Liver (tissue), 9 donors: ENCODE results near the gene TMPRSS11A. TPM values are rescaled to one million over a fixed set of nuclear protein-coding genes. Genes with fewer than 3 reads are reported as not detected.

ENCODE experiments used
- DNase-seq: peaks from one replicate; pipeline ENCODE4 v3.0.0-alpha.2; 2017; ENCODE audit warnings: low spot score
- H3K27ac ChIP-seq, 2 donors: one replicate each; pipeline ENCODE4 v1.7.0; 2013; ENCODE audit warnings: inconsistent platforms in 2 of 2, low read length in 2 of 2, control low read depth in 1 of 2, low read depth in 1 of 2, mild to moderate bottlenecking in 1 of 2
- H3K27me3 ChIP-seq, 4 donors: one replicate each; pipeline versions ENCODE4 v1.6.1 to v1.7.0; 2013; ENCODE audit warnings: low read length in 3 of 4, inconsistent platforms in 1 of 4, mild to moderate bottlenecking in 1 of 4, moderate library complexity in 1 of 4; ENCODE audit not compliant: control insufficient read depth in 4 of 4, insufficient read depth in 4 of 4
- H3K36me3 ChIP-seq, 4 donors: one replicate each; pipeline versions ENCODE4 v1.6.1 to v1.7.0; 2013; ENCODE audit warnings: low read length in 3 of 4, mild to moderate bottlenecking in 3 of 4, low read depth in 1 of 4, moderate library complexity in 1 of 4; ENCODE audit not compliant: control insufficient read depth in 4 of 4, insufficient read depth in 3 of 4
- H3K4me1 ChIP-seq, 4 donors: one replicate each; pipeline versions ENCODE4 v1.6.1 to v1.7.0; 2013; ENCODE audit warnings: low read length in 3 of 4, mild to moderate bottlenecking in 3 of 4, moderate library complexity in 1 of 4; ENCODE audit not compliant: control insufficient read depth in 4 of 4, insufficient read depth in 4 of 4
- H3K4me3 ChIP-seq, 3 donors: one replicate each; pipeline versions ENCODE4 v1.6.1 to v1.7.0; 2013; ENCODE audit warnings: low read length in 3 of 3, control low read depth in 1 of 3, low read depth in 1 of 3, mild to moderate bottlenecking in 1 of 3
- H3K9ac ChIP-seq, 2 donors: one replicate each; pipeline ENCODE4 v1.7.0; 2013; ENCODE audit warnings: low read length in 2 of 2, mild to moderate bottlenecking in 2 of 2, moderate library complexity in 2 of 2, control low read depth in 1 of 2, low read depth in 1 of 2
- H3K9me3 ChIP-seq, 4 donors: one replicate each; pipeline versions ENCODE4 v1.6.1 to v1.7.0; 2013; ENCODE audit warnings: low read length in 3 of 4; ENCODE audit not compliant: control insufficient read depth in 4 of 4
- EGR1 ChIP-seq, 2 donors: IDR thresholded peaks; 2 replicates each; pipeline ENCODE4 v1.6.1; 2016 to 2018; ENCODE audit warnings: antibody characterized with exemption in 2 of 2, low read depth in 2 of 2
- FOXA1 ChIP-seq: IDR thresholded peaks from 2 replicates; pipeline ENCODE4 v1.6.1; 2016; ENCODE audit warnings: antibody characterized with exemption
- FOXA2 ChIP-seq: IDR thresholded peaks from 2 replicates; pipeline ENCODE4 v1.6.1; 2016; ENCODE audit warnings: antibody characterized with exemption
- GABPA ChIP-seq, 2 donors: IDR thresholded peaks in 1 of 2; conservative IDR thresholded peaks in 1 of 2; 2 replicates each; pipeline ENCODE4 v1.6.1; 2016; ENCODE audit warnings: antibody characterized with exemption in 2 of 2, mild to moderate bottlenecking in 1 of 2, moderate library complexity in 1 of 2
- NR2F2 ChIP-seq: IDR thresholded peaks from 2 replicates; pipeline ENCODE4 v1.6.1; 2016; ENCODE audit warnings: antibody characterized with exemption
- RAD21 ChIP-seq, 2 donors: IDR thresholded peaks; 2 replicates each; pipeline ENCODE4 v1.6.1; 2016; ENCODE audit warnings: antibody characterized with exemption in 2 of 2, mild to moderate bottlenecking in 2 of 2
- SP1 ChIP-seq: IDR thresholded peaks from 2 replicates; pipeline ENCODE4 v1.6.1; 2018; ENCODE audit warnings: antibody characterized with exemption, mild to moderate bottlenecking
- TAF1 ChIP-seq: conservative IDR thresholded peaks from 2 replicates; pipeline ENCODE4 v1.6.1; 2016; ENCODE audit warnings: antibody characterized with exemption, mild to moderate bottlenecking
- WGBS: extraction: QIAGEN DNeasy Blood & Tissue Kit; methylation state at CpG from one replicate; pipeline ENCODE4 v1.1.7; 2013; 5-methylcytosine and 5-hydroxymethylcytosine counted together
- polyA plus RNA-seq, 2 donors: library from polyadenylated mRNA; stranded (reverse) in 1 of 2; unstranded in 1 of 2; fragments of 200-250 nt in 1 of 2; fragments of >200 nt in 1 of 2; fragmentation: Nextera tagmentation in 1 of 2; extraction: Ambion mirVana in 1 of 2; gene quantifications; one replicate each; pipeline versions ENCODE4 v1.2.1 to v1.2.3, GENCODE V29; 2013 to 2015
- total RNA-seq, 2 donors: library from RNA; depleted of rRNA; stranded (reverse); fragments of >200 nt; gene quantifications; one replicate each; pipeline ENCODE4 v1.2.3, GENCODE V29; 2014
- TF ChIP-seq, protein P1 (sequence below): IDR thresholded peaks from 2 replicates; pipeline ENCODE4 v1.6.1; 2016; ENCODE audit warnings: antibody characterized with exemption
- TF ChIP-seq, protein P2 (sequence below): IDR thresholded peaks from 2 replicates; pipeline ENCODE4 v1.6.1; 2016; ENCODE audit warnings: antibody characterized with exemption
- TF ChIP-seq, protein P3 (sequence below): IDR thresholded peaks from 2 replicates; pipeline ENCODE4 v1.6.1; 2016; ENCODE audit warnings: antibody characterized with exemption, mild to moderate bottlenecking
- TF ChIP-seq, protein P4 (sequence below): IDR thresholded peaks from 2 replicates; pipeline ENCODE4 v1.6.1; 2016; ENCODE audit warnings: antibody characterized with exemption
- TF ChIP-seq, protein P5 (sequence below): fragments of 150-350 bp; IDR thresholded peaks from 2 replicates; pipeline ENCODE4 v1.5.1; 2017; ENCODE audit warnings: improper control_type of control experiment, low read depth, low read length; ENCODE audit not compliant: missing input control
- donor health status: healthy.
- donor health status: healthy.
- donor health status: healthy.
- donor health status: healthy.
- donor health status: healthy.

The TMPRSS11A gene
- total and polyA plus RNA-seq, 4 donors: 0.01 TPM; not detected in 3

DNA sequence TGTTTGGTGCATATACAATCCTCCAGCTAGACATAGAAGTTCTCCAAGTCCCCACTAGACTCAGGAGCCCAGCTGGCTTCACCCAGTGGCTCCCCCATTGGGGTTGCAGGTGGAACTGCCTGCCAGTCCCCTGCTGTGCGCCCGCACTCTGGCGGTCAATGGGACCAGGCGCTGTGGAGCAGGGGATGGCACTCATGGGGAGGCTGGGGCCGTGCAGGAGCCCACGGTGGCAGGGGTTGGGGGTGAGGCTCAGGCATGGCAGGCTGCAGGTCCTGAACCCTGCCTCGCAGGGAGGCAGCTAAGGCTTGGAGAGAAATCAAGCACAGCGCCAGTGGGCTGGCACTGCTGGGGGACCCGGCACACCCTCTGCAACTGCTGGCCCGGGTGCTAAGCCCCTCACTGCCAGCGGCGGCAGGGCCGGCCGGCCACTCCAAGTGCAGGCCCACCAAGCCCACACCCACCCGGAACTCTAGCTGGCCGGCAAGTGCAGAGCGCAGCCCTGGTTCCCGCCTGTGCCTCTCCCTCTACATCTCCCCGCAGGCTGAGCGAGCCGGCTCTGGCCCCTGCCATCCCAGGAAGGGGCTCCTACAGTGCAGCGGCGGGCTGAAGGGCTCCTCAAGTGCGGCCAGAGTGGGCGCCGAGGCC lies 66.8 kb downstream of the TMPRSS11A start:
- WGBS: 96% methylated on average over 26 of the region's 26 CpGs

DNA sequence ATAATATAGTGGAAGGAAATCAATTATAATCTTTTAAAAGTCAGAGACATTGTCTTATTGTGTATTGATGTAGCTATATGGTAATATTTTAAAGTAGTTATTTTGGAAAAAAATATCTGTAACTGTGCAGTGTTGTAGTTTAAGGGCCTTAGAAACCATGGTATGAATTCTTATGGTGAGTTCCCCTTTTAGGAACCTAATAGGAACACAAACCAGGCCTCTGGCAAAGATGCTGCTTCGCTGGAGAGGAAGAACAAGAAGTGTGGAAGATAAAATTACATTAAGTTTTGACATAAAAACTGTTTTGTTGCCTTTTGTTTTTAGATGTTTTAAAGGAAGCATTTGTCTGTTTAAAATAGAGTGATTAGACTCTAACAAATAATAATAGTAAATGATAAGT lies 68.6 kb downstream of the TMPRSS11A start:
- Histone ChIP-seq H3K9ac (no peak overlapping the region), H3K4me3 (no peak overlapping the region), H3K27me3 (no peaks in the 10 kb centered on the region), H3K36me3 (no peaks in the 10 kb centered on the region), H3K9me3 (no peaks in the 10 kb centered on the region), H3K27ac (no peak overlapping the region), H3K4me1 (no peaks in the 10 kb centered on the region)
- whole genome bisulfite sequencing: 83% methylated on average over 1 of the region's 1 CpG
- no peak for DNase-seq
- TF ChIP-seq GABPA (IDR thresholded peaks at IDR 0.05 in 1 of 2, conservative IDR thresholded peaks at IDR 0.05 in 1 of 2) (no peak), SP1 (no peak), EGR1 (IDR thresholded peaks at IDR 0.05; ENCODE audit: low read depth in 2 of 2) (no peak), FOXA1 (no peak), TAF1 (no peak), NR2F2 (no peak), RAD21 (IDR thresholded peaks at IDR 0.05) (no peak)
- TF ChIP-seq, protein P1, sequence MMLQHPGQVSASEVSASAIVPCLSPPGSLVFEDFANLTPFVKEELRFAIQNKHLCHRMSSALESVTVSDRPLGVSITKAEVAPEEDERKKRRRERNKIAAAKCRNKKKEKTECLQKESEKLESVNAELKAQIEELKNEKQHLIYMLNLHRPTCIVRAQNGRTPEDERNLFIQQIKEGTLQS: no peak
- TF ChIP-seq, protein P2, sequence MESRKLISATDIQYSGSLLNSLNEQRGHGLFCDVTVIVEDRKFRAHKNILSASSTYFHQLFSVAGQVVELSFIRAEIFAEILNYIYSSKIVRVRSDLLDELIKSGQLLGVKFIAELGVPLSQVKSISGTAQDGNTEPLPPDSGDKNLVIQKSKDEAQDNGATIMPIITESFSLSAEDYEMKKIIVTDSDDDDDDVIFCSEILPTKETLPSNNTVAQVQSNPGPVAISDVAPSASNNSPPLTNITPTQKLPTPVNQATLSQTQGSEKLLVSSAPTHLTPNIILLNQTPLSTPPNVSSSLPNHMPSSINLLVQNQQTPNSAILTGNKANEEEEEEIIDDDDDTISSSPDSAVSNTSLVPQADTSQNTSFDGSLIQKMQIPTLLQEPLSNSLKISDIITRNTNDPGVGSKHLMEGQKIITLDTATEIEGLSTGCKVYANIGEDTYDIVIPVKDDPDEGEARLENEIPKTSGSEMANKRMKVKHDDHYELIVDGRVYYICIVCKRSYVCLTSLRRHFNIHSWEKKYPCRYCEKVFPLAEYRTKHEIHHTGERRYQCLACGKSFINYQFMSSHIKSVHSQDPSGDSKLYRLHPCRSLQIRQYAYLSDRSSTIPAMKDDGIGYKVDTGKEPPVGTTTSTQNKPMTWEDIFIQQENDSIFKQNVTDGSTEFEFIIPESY: no peak
- TF ChIP-seq, protein P3, sequence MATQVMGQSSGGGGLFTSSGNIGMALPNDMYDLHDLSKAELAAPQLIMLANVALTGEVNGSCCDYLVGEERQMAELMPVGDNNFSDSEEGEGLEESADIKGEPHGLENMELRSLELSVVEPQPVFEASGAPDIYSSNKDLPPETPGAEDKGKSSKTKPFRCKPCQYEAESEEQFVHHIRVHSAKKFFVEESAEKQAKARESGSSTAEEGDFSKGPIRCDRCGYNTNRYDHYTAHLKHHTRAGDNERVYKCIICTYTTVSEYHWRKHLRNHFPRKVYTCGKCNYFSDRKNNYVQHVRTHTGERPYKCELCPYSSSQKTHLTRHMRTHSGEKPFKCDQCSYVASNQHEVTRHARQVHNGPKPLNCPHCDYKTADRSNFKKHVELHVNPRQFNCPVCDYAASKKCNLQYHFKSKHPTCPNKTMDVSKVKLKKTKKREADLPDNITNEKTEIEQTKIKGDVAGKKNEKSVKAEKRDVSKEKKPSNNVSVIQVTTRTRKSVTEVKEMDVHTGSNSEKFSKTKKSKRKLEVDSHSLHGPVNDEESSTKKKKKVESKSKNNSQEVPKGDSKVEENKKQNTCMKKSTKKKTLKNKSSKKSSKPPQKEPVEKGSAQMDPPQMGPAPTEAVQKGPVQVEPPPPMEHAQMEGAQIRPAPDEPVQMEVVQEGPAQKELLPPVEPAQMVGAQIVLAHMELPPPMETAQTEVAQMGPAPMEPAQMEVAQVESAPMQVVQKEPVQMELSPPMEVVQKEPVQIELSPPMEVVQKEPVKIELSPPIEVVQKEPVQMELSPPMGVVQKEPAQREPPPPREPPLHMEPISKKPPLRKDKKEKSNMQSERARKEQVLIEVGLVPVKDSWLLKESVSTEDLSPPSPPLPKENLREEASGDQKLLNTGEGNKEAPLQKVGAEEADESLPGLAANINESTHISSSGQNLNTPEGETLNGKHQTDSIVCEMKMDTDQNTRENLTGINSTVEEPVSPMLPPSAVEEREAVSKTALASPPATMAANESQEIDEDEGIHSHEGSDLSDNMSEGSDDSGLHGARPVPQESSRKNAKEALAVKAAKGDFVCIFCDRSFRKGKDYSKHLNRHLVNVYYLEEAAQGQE: no peak
- TF ChIP-seq, protein P4, sequence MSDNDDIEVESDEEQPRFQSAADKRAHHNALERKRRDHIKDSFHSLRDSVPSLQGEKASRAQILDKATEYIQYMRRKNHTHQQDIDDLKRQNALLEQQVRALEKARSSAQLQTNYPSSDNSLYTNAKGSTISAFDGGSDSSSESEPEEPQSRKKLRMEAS: no peak
- TF ChIP-seq, protein P5, sequence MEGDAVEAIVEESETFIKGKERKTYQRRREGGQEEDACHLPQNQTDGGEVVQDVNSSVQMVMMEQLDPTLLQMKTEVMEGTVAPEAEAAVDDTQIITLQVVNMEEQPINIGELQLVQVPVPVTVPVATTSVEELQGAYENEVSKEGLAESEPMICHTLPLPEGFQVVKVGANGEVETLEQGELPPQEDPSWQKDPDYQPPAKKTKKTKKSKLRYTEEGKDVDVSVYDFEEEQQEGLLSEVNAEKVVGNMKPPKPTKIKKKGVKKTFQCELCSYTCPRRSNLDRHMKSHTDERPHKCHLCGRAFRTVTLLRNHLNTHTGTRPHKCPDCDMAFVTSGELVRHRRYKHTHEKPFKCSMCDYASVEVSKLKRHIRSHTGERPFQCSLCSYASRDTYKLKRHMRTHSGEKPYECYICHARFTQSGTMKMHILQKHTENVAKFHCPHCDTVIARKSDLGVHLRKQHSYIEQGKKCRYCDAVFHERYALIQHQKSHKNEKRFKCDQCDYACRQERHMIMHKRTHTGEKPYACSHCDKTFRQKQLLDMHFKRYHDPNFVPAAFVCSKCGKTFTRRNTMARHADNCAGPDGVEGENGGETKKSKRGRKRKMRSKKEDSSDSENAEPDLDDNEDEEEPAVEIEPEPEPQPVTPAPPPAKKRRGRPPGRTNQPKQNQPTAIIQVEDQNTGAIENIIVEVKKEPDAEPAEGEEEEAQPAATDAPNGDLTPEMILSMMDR: no peak

More for the DNA sequence above, 66.8 kb downstream of the TMPRSS11A start:
- Histone ChIP-seq H3K27ac (no peak overlapping the region), H3K36me3 (no peaks in the 10 kb centered on the region), H3K4me3 (no peak overlapping the region), H3K4me1 (no peaks in the 10 kb centered on the region), H3K9ac (no peak overlapping the region), H3K27me3 (no peaks in the 10 kb centered on the region), H3K9me3 (no peaks in the 10 kb centered on the region)
- TF ChIP-seq FOXA2 (no peak), GABPA (IDR thresholded peaks at IDR 0.05 in 1 of 2, conservative IDR thresholded peaks at IDR 0.05 in 1 of 2) (no peak), EGR1 (IDR thresholded peaks at IDR 0.05; ENCODE audit: low read depth in 2 of 2) (no peak), RAD21 (IDR thresholded peaks at IDR 0.05) (no peak)
- TF ChIP-seq, protein P3: no peak
- DNase-seq: no peak
